ENCODE results near the gene CACNA2D4. TPM values are rescaled to one million over a fixed set of nuclear protein-coding genes. Genes with fewer than 3 reads are reported as not detected.

CACNA2D4 gene
- total RNA-seq, 1 donor from 2014 or later: 2.8 TPM

DNA sequence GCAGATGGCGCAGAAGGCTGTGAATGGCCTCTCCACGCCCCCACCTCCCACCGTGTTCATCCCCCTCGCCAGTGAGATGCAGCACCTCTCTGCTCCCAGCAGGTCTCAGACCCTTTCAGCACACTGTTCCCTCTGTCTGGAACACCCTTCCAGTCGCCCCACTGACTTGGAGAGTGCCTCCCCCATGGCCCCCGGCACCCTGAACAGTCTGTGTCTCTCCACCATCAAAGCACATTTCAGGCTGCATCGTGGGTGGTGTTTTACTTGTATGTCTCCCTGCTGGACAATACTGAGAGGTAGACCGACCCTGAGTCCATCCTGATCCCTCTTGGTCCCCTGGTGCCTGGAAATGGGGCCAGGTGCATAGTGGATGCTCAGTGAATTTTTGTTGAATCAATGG is 34.9 kb downstream of the CACNA2D4 start:
- Mint-ChIP-seq H3K4me3 (no peak overlapping the region), H3K27me3 (peaks cover 21% of the 10 kb centered on the region), H3K27ac (no peak overlapping the region), H3K9me3 (no peaks in the 10 kb centered on the region), H3K4me1 (no peaks in the 10 kb centered on the region), H3K36me3 (ENCODE audit: low read depth) (no peaks in the 10 kb centered on the region)
- intact Hi-C loops (cut with micrococcal nuclease): no loop called here
- ChIA-PET CTCF (no interaction called here), POLR2A (no interaction called here)
- TF ChIP-seq, protein P1, sequence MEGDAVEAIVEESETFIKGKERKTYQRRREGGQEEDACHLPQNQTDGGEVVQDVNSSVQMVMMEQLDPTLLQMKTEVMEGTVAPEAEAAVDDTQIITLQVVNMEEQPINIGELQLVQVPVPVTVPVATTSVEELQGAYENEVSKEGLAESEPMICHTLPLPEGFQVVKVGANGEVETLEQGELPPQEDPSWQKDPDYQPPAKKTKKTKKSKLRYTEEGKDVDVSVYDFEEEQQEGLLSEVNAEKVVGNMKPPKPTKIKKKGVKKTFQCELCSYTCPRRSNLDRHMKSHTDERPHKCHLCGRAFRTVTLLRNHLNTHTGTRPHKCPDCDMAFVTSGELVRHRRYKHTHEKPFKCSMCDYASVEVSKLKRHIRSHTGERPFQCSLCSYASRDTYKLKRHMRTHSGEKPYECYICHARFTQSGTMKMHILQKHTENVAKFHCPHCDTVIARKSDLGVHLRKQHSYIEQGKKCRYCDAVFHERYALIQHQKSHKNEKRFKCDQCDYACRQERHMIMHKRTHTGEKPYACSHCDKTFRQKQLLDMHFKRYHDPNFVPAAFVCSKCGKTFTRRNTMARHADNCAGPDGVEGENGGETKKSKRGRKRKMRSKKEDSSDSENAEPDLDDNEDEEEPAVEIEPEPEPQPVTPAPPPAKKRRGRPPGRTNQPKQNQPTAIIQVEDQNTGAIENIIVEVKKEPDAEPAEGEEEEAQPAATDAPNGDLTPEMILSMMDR (IDR thresholded peaks at IDR 0.05): no peak
- DNase-seq (no peak), ATAC-seq (ENCODE audit: low read depth) (no peak)

DNA sequence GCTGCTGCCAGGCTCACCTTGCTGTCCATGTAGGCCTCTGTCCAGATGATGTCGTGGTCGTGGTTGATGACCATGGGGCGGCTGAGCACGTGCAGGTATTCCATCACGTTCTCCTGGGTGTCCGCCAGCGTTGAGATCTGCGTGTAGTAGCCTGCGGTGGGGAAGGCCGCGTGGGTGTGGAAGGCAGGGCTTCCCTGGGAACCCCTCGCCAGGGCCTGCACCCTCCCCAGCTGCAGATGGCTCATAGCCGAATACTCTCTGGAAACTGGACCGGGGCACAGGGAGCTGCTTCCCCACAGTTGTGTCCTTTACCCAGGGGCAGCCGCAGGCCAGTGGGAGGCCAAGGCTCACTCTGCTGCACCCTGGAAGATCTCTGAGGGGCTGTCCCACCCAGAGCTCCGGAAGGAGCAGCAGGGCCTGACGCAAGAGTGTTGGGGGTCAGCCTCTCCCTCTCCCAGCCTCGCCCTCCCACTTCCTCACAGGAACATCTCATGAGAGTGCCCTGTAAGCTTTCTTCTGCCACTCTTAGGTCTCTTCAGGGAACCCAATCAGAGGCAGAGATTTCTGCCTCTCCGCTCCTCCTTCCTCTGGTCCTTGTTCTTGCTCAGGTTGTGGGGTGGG is 35.5 kb downstream of the CACNA2D4 start:
- no peak overlapping the region for H3K4me3 Mint-ChIP-seq
- no peaks in the 10 kb centered on the region for H3K36me3 Mint-ChIP-seq (ENCODE audit: low read depth)
- no peaks in the 10 kb centered on the region for H3K9me3 Mint-ChIP-seq
- ATAC-seq (ENCODE audit: low read depth) (no peak), DNase-seq (no peak)
- ChIA-PET POLR2A (no interaction called here), CTCF (no interaction called here)
- H3K4me1 Mint-ChIP-seq: no peaks in the 10 kb centered on the region
- no peak overlapping the region for H3K27ac Mint-ChIP-seq
- peaks cover 16% of the 10 kb centered on the region for H3K27me3 Mint-ChIP-seq
- TF ChIP-seq, protein P1 (IDR thresholded peaks at IDR 0.05): no peak
- intact Hi-C loops (cut with micrococcal nuclease): no loop called here

DNA sequence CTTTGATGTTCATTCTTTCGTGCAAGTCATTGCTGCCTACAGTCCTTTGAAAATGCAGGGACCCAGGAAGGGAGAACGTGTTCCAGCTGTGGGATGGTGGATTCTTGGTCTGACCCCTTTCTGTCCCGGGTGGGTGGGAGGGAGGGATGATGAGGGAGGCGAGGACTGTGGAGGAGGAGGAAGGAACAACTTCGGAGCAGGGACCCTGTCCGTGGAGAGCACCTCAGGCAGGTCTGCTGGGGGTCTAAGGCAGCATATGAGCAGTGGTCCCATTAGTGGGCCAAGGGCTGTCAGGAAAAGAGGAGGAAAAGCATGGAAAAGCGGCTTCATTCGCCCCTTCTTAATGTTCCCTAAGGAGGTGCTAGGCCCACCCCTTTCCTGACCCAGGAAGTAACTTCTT is 36.0 kb downstream of the CACNA2D4 start:
- ChIA-PET CTCF (no interaction called here), POLR2A (no interaction called here)
- Mint-ChIP-seq H3K4me1 (no peaks in the 10 kb centered on the region), H3K9me3 (no peaks in the 10 kb centered on the region), H3K27me3 (peaks cover 11% of the 10 kb centered on the region), H3K4me3 (no peak overlapping the region), H3K27ac (no peak overlapping the region), H3K36me3 (ENCODE audit: low read depth) (no peaks in the 10 kb centered on the region)
- DNase-seq: no peak
- ATAC-seq (ENCODE audit: low read depth): no peak
- TF ChIP-seq, protein P1 (IDR thresholded peaks at IDR 0.05): no peak
- intact Hi-C loops (cut with micrococcal nuclease): no loop called here

DNA sequence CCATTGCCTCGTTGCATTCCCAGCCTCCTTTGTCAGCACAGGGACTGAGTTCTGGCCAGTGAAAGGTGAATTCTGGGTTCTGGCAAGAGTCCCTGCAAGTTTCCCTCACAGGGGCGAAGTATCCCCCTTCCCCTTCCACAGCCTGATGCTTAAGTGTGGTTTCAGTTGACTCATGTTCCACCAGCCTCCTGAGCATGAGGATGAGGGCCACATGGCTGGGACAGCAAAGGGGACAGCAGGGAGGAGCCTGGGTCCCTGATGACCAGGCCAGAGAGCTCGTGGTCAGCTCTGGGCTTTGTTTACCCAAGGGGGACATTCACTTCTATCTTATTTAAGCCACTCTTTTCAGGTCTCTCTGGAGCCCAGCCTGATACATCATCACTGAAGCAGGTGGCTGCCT is 36.5 kb downstream of the CACNA2D4 start:
- POLR2A ChIA-PET: no interaction called here

DNA sequence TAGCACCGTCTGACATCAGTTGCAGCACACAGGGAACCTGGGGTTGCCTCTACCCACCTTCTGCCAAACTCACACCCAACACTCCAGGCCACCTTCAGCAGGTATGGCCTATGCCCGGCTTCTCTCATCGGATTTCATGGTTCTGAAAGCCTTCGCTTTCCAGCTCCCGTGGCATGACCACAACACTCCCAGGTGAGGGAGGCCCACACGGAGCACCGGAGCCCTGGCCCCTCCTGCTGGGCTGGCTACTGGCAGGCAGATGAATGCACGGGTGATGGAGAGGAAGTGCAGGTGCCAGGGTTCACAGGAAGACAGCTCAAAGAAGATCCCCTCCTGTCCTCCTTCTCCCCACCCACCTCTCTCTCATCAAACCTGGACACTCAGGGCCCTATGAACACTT is 37.2 kb downstream of the CACNA2D4 start:
- CTCF ChIA-PET: no interaction called here
- ATAC-seq (ENCODE audit: low read depth): no peak
- H3K9me3 Mint-ChIP-seq: no peaks in the 10 kb centered on the region

More for the DNA sequence above, 36.5 kb downstream of the CACNA2D4 start:
- TF ChIP-seq, protein P1 (IDR thresholded peaks at IDR 0.05): no peak
- CTCF ChIA-PET: no interaction called here
- ATAC-seq (ENCODE audit: low read depth) (no peak), DNase-seq (no peak)
- H3K4me3 Mint-ChIP-seq: no peak overlapping the region
- intact Hi-C loops (cut with micrococcal nuclease): no loop called here
- H3K27ac Mint-ChIP-seq: no peak overlapping the region
- no peaks in the 10 kb centered on the region for H3K4me1 Mint-ChIP-seq
- H3K27me3 Mint-ChIP-seq: peaks cover 13% of the 10 kb centered on the region
- no peaks in the 10 kb centered on the region for H3K9me3 Mint-ChIP-seq
- H3K36me3 Mint-ChIP-seq (ENCODE audit: low read depth): no peaks in the 10 kb centered on the region

More for the DNA sequence above, 37.2 kb downstream of the CACNA2D4 start:
- DNase-seq: no peak
- intact Hi-C loops (cut with micrococcal nuclease): no loop called here
- Mint-ChIP-seq H3K4me1 (no peaks in the 10 kb centered on the region), H3K4me3 (no peak overlapping the region), H3K27me3 (peaks cover 13% of the 10 kb centered on the region), H3K36me3 (ENCODE audit: low read depth) (no peaks in the 10 kb centered on the region), H3K27ac (no peak overlapping the region)
- TF ChIP-seq, protein P1 (IDR thresholded peaks at IDR 0.05): no peak
- POLR2A ChIA-PET: no interaction called here
